NCI-H510A (cell line): ENCODE measurements around the gene ANK2.

ENCODE experiments used
- DNase-seq: peaks from one replicate; lab custom pipeline; 2025; lab: John Stamatoyannopoulos, UW

ANK2 gene

DNA sequence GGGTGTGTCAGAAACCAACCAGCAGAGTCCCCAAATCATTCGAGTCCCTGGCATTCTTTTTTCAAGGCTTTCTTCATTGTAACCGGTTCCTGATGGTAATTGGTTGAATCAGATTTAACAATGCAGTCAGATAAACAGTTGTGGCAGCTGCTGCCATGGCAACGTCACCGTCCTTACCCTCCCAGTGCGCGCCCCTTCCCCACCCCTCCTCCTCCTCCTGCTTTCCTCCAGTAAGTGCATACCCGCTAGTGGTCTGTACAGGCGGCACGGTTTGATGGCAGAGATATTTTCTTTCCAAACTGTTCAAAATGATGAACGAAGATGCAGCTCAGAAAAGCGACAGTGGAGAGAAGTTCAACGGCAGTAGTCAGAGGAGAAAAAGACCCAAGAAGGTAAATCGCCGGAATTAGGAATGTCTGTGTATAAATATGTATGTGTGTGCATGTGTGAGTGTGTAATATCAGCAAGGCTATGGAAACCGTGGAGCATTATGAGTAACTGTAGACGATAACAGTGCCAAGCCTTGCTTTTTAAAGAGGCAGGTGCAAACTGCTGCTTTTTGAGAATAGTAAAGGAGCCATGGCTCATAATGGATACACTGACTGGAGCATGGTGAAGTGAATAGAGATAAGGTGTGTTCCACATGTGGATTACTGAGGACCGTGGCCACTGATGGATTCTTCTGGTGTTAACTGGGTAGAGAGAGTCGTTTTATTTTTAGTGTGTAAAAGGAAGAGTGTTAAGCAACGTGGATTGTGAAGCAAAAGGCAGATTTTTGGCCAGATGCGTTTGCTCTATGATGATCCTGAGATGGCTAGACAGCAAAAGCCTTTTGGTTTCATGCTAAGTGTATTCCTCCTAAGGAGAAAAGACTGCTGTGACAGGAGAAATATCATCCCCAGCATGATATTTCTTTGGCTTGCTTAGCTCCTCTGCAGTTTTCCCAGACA, at the start of gene ANK2:
Gene ANK2 (plus strand): TSS at position 233 of the 950 bp plus-strand sequence. CDS start 76 bp downstream, at position 309.
- DNase-seq, result no peak

DNA sequence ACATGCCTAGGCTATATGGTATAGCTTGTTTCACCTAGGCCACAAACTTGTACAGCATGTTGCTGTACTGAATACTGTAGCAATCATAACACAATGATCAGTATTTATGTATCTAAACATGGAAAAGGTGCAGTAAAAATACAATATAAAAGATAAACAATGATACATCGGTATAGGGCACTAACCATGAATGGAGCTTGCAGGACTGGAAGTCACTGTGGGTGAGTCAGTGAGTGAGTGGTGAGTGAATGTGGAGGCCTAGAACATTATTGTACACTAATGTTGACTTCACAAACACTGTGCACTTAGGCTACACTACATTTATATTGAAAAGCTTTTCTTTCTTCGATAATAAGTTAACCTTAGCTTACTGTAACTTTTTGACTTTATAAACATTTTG, 45.6 kb upstream of the ANK2 start:
- no peak for DNase-seq

DNA sequence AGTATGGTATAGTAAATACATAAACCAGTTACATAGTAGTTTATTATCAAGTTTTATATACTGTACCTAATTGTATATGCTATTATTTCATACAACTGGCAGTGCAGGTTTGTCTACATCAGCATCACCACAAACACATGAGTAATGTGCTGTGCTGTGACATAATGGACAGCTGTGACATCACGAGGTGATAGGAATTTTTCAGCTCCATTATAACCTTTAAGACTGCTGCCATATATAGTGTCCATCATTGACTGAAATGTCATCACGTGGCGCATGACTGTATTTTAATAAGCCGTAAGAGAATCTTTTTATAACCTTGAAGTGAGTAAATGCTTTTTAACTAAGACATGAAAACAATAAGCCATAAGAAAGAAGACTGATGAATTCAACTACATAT, 44.8 kb upstream of the ANK2 start:
- no peak for DNase-seq

GRCh38 chr4:113006632-113007031, 42.8 kb upstream of the ANK2 start:
- no peak for DNase-seq

GRCh38 chr4:113007151-113007550, 42.3 kb upstream of the ANK2 start:
- DNase-seq, result no peak

- no peak for DNase-seq
Measured at GRCh38 chr4:113008135-113008534, 41.3 kb upstream of the ANK2 start.

DNA sequence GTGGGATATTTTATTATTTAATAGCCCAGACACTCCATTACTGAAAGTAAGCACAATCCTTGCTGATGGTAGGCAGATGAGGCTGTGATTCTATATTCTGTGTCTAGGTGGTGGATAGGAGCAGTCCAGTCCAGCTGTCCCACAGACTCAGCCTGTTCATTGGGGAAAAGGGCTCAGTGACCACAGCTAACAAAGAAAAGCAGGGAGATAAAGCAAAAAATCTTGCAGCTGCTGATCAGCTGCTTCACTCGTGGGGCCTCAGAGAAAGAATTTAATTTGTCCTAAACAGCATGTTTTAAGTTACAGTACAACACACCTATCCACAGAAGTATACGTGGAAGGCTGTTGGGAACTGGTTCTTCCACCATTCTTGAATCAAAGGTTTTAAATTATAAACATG, 40.7 kb upstream of the ANK2 start:
- no peak for DNase-seq

GRCh38 chr4:113009461-113009860, 40.0 kb upstream of the ANK2 start:
- no peak for DNase-seq

DNA sequence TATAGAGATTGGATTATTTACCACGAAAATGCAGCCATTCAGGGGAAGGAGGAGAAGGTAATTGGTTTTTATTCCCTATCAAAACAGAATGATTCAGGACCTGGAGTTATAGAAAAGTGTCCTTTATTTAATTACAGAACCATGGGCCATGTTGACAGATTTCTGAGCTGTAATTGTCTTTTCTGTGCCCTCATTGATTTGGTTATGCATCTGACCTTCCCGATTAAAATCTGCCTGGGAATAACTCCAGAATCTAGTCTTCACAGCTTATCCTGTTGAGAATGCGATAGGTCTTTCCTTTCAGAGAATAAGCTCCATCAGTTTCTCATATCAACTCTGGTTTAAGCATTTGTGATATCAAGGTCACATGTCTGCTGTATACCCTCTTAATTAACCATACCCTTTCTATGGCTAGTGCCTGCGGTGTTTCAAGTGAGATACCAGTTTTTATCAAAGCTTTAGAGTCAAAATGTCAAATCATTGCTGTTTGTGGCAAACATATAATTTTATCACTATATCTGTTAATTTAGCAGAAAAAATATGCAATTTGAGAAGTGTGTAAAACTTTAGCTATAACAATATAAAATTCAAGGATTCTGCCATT, 37.2 kb upstream of the ANK2 start:
- no peak for DNase-seq

DNA sequence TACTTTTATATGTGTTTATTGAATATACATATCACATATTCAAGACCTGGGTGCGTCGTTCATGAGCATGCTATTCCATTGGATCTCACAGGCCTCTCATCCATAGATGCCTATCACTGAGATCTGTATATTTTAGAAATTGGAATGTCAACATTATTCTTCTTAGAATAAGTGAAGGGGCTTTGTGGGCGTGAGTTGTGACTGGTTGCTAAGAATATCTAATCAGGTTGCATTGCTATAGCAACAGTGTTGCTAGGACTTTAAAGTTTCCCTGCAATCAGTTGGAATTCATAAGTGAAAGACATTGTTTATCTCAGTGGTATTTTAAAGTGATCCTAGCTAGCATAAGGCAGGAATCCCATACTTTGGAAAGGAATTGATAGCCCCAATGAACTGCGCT, 36.7 kb upstream of the ANK2 start:
- no peak for DNase-seq

DNA sequence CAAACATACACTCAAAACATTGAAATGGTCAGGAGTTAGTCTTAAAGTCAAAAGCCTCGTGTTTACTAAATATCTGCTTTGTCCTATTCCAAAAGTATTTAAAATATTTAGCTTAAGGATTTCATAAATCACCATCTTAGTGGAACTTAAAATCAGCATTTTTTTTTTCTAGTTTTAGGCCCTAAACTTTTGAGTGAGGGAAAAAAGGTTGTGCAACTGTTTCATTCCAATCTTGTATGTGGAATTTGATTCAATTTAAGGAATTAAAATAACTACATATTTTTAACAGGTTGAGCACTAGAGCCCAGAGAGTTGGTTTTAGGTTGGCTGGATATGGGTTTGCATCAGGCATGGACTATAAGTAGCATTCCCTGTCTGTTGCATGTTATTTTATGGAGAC, 35.7 kb upstream of the ANK2 start:
- DNase-seq, result no peak

GRCh38 chr4:113016377-113016776, 33.1 kb upstream of the ANK2 start:
- no peak for DNase-seq

GRCh38 chr4:113020966-113021365, 28.5 kb upstream of the ANK2 start:
- no peak for DNase-seq

- DNase-seq, result no peak
Measured at GRCh38 chr4:113024388-113024787, 25.1 kb upstream of the ANK2 start.

DNA sequence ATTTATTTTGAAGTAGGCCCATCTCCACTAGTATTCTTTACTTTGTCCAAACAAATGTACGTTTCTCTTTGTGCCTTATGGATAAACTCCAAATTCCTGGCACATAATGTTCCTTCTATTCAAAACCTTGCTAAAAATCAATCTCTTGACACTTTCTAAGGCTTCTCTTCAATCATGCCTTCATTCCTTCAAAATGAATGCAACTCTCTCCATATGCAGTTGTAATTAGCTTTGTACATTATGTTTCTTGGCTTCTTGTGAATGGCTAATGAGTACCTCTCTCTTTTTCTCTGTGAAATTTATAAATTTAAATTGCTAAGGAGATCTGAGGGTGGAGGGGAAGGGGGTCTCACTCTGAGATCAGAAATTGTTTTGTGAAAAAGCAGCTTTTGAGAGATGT, 24.0 kb upstream of the ANK2 start:
- DNase-seq, result no peak

GRCh38 chr4:113026556-113026955, 22.9 kb upstream of the ANK2 start:
- DNase-seq, result no peak

DNA sequence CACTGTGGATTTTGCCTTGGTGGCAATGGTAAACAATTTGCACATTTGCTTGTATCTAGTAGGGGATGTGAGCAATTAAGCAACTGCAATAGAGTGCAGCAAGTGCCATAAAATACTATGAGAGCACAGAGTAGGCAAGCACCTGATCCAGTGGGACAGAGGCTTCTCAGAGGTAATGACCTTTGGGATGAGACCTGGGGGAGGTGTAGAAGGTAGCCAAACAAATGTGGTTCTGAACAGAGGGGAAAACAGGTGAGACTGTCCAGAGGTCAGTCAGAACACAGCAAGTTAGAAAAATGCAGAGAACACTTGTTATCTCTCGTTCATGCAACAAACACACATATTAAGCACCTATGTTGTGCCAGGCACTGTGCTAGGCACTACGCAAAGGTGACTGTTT, 21.4 kb upstream of the ANK2 start:
- DNase-seq, result no peak

- no peak for DNase-seq
Measured at GRCh38 chr4:113031212-113031611, 18.2 kb upstream of the ANK2 start.

GRCh38 chr4:113040793-113041192, 8.7 kb upstream of the ANK2 start:
- no peak for DNase-seq

DNA sequence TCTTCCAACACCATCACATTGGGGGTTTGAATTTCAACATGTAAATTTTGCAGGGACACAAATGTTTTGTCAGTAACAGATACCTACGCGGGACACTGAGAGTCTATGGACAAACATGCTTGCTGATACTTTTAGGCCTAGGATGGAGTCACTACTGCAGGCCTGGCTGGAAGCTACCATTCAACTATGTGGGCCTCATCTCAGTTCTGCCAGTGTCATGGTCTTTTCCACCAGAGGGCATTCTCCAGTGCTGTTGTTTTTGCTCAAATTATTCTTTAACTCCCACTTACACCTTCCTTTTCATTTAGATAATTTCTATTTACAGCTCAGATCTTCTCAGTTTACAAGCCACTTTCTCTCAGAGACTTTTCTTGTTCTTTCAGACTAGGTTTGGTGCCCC, 7.0 kb upstream of the ANK2 start:
- DNase-seq, result no peak

DNA sequence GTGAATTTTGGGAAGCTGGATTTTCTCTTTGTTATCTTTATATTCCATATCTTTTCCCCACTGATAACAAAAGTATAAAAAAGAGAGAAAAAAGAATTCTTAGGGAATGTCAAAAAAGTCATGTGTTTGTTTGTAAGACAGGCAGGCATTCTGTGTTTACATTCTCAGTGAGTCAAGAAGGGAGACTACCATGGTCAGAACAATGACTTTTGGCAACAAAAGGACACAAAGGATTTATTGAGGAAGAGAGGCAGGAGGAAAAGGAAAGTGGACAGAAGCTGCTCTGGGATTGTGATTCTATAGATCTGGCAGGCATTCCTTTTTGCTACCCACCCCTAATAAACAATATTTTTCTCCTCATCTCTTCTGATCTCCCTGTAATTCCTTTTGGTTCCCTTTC, 5.9 kb upstream of the ANK2 start:
- no peak for DNase-seq

- no peak for DNase-seq
Measured at GRCh38 chr4:113050371-113050755, 910 bp downstream of the ANK2 start.

GRCh38 chr4:113050837-113051236, 1.4 kb downstream of the ANK2 start:
- DNase-seq, result no peak

- no peak for DNase-seq
Measured at GRCh38 chr4:113051361-113051760, 1.9 kb downstream of the ANK2 start.
